Neural cell (in vitro differentiated cells): Measurements from ENCODE around the gene TSEN54. TPM values are rescaled to one million over a fixed set of nuclear protein-coding genes. Genes with fewer than 3 reads are reported as not detected.

Experiments used
- H2AFZ ChIP-seq: fragments of 200-600, 300-800 bp; sonication (generic), shearing (Covaris generic); 2 replicates; pipeline ENCODE4 v1.6.0; 2014; ENCODE audit warnings: low read depth, mild to moderate bottlenecking, antibody characterized with exemption, low read length, moderate library complexity
- H3F3A ChIP-seq: fragments of 200-600 bp; shearing (Covaris generic); 2 replicates; pipeline ENCODE4 v1.6.1; 2016; ENCODE audit warnings: mild to moderate bottlenecking, moderate library complexity, mixed read lengths, antibody characterized with exemption, low read length; ENCODE audit not compliant: insufficient read depth, poor library complexity, severe bottlenecking
- H3K27ac ChIP-seq: fragments of 200-600, 300-800 bp; sonication (generic), shearing (Covaris generic); 2 replicates; pipeline ENCODE4 v1.5.1; 2014; ENCODE audit warnings: mild to moderate bottlenecking, low read length, moderate library complexity
- H3K27me3 ChIP-seq: fragments of 300-800, 200-600 bp; sonication (generic), shearing (Covaris generic); 2 replicates; pipeline ENCODE4 v1.6.0; 2014; ENCODE audit warnings: mild to moderate bottlenecking, low read depth, low read length, moderate library complexity; ENCODE audit not compliant: insufficient read depth
- H3K36me3 ChIP-seq: fragments of 300-800, 200-600 bp; sonication (generic), shearing (Covaris generic); 2 replicates; pipeline ENCODE4 v1.5.1; 2014; ENCODE audit warnings: mild to moderate bottlenecking, antibody characterized with exemption, low read length, moderate library complexity; ENCODE audit not compliant: insufficient read depth
- H3K4me2 ChIP-seq: fragments of 300-800, 200-600 bp; sonication (generic), shearing (Covaris generic); 2 replicates; pipeline ENCODE4 v1.6.0; 2014; ENCODE audit warnings: mild to moderate bottlenecking, low read length
- H3K4me3 ChIP-seq: fragments of 300-800, 200-600 bp; sonication (generic), shearing (Covaris generic); 2 replicates; pipeline ENCODE4 v1.5.1; 2014; ENCODE audit warnings: mild to moderate bottlenecking, low read length, moderate library complexity
- H3K79me2 ChIP-seq: fragments of 200-600 bp; shearing (Covaris generic); replicated peaks from 2 replicates; pipeline ENCODE4 v1.6.0; 2014; ENCODE audit warnings: mild to moderate bottlenecking, low read length, moderate library complexity; ENCODE audit not compliant: insufficient read depth
- H3K9ac ChIP-seq: fragments of 300-800, 200-600 bp; sonication (generic), shearing (Covaris generic); 2 replicates; pipeline ENCODE4 v1.6.1; 2016; ENCODE audit warnings: mild to moderate bottlenecking, low read length, mixed read lengths
- H3K9me2 ChIP-seq: fragments of 200-600 bp; shearing (Covaris generic); 2 replicates; pipeline ENCODE4 v1.6.1; 2016; ENCODE audit warnings: mild to moderate bottlenecking, low read length, mixed read lengths; ENCODE audit not compliant: insufficient read depth
- H3K9me3 ChIP-seq: fragments of 200-600, 300-800 bp; sonication (generic), shearing (Covaris generic); 2 replicates; pipeline ENCODE4 v1.6.1; 2016; ENCODE audit warnings: mild to moderate bottlenecking, mixed run types, low read length, moderate library complexity, mixed read lengths
- H4K20me1 ChIP-seq: fragments of 200-600 bp; shearing (Covaris generic); 2 replicates; pipeline ENCODE4 v1.6.1; 2016; ENCODE audit warnings: mild to moderate bottlenecking, mixed run types; ENCODE audit not compliant: insufficient read depth
- EP300 ChIP-seq: fragments of 450-650 bp; conservative IDR thresholded peaks from 2 replicates; pipeline ENCODE4 v1.6.1; 2014; ENCODE audit warnings: antibody characterized with exemption, mild to moderate bottlenecking, moderate library complexity; ENCODE audit not compliant: poor library complexity, severe bottlenecking
- EZH2 ChIP-seq: fragments of 200-600, 300-800 bp; shearing (Covaris generic), sonication (generic); IDR thresholded peaks from 2 replicates; pipeline ENCODE4 v1.6.1; 2014; ENCODE audit warnings: antibody characterized with exemption, low read length, borderline replicate concordance, mild to moderate bottlenecking; ENCODE audit not compliant: insufficient read depth, poor library complexity, severe bottlenecking
- MXI1 ChIP-seq: fragments of 450-650 bp; conservative IDR thresholded peaks from 2 replicates; pipeline ENCODE4 v1.6.1; 2014; ENCODE audit warnings: antibody characterized with exemption, mild to moderate bottlenecking; ENCODE audit not compliant: poor library complexity, severe bottlenecking
- POLR2AphosphoS5 ChIP-seq: IDR thresholded peaks from 2 replicates; pipeline ENCODE4 v1.6.1; 2012
- RAD21 ChIP-seq: fragments of 450-650 bp; conservative IDR thresholded peaks from 2 replicates; pipeline ENCODE4 v1.6.1; 2014; ENCODE audit warnings: antibody characterized with exemption, mild to moderate bottlenecking, moderate library complexity
- SMC3 ChIP-seq: fragments of 450-650 bp; conservative IDR thresholded peaks from 2 replicates; pipeline ENCODE4 v1.6.1; 2014; ENCODE audit warnings: antibody characterized with exemption, mild to moderate bottlenecking, moderate library complexity; ENCODE audit not compliant: poor library complexity
- TAF1 ChIP-seq: IDR thresholded peaks from 2 replicates; pipeline ENCODE4 v1.6.1; 2012; ENCODE audit warnings: low read depth
- polyA plus RNA-seq: library from polyadenylated mRNA; depleted of rRNA; stranded (reverse); fragments of >200 nt; gene quantifications from 2 replicates; pipeline ENCODE4 v1.2.3, GENCODE V29; 2014
- TF ChIP-seq, protein P1 (sequence below): IDR thresholded peaks from 2 replicates; pipeline ENCODE4 v1.6.1; 2012; ENCODE audit warnings: borderline replicate concordance
- TF ChIP-seq, protein P2 (sequence below): fragments of 450-650 bp; IDR thresholded peaks from 2 replicates; pipeline ENCODE4 v1.5.1; 2014; ENCODE audit warnings: antibody characterized with exemption, mild to moderate bottlenecking, moderate library complexity; ENCODE audit not compliant: poor library complexity, severe bottlenecking

The TSEN54 gene
- polyA plus RNA-seq, 1 donor from 2014 or later: 32.2 TPM

DNA sequence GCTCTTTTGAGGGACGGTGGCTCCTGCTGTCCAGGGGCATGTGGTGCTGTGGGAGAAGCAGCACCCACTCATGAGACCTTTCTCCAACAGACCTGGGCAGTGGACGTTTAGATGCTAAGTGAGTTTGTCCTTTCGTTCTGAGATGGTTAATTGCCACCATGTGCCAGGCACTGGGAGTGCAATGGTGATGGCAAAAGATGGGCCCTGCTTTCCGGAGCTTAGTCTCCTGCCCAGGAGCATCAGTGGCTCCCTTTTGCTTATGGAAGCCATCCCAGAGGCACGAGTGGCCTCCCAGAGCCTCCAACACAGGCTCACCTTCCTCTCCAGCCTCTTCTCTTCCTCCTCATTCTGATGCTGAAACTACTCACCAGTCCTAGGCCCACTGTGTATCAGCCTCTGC, 29.4 kb upstream of the TSEN54 start:
- Histone ChIP-seq H3K9me3 (no peaks in the 10 kb centered on the region), H3K9ac (no peak overlapping the region), H3K27ac (no peak overlapping the region), H3K79me2 (no peaks in the 10 kb centered on the region), H3K4me3 (no peak overlapping the region), H3K27me3 (no peaks in the 10 kb centered on the region), H3K9me2 (no peaks in the 10 kb centered on the region), H3K4me2 (no peak overlapping the region), H3F3A (no peaks in the 10 kb centered on the region), H3K36me3 (no peaks in the 10 kb centered on the region), H2AFZ (no peak overlapping the region), H4K20me1 (no peaks in the 10 kb centered on the region)
- no peak for TF ChIP-seq POLR2AphosphoS5
- TF ChIP-seq MXI1: no peak
- no peak for TF ChIP-seq RAD21
- no peak for TF ChIP-seq SMC3
- TF ChIP-seq, protein P1, sequence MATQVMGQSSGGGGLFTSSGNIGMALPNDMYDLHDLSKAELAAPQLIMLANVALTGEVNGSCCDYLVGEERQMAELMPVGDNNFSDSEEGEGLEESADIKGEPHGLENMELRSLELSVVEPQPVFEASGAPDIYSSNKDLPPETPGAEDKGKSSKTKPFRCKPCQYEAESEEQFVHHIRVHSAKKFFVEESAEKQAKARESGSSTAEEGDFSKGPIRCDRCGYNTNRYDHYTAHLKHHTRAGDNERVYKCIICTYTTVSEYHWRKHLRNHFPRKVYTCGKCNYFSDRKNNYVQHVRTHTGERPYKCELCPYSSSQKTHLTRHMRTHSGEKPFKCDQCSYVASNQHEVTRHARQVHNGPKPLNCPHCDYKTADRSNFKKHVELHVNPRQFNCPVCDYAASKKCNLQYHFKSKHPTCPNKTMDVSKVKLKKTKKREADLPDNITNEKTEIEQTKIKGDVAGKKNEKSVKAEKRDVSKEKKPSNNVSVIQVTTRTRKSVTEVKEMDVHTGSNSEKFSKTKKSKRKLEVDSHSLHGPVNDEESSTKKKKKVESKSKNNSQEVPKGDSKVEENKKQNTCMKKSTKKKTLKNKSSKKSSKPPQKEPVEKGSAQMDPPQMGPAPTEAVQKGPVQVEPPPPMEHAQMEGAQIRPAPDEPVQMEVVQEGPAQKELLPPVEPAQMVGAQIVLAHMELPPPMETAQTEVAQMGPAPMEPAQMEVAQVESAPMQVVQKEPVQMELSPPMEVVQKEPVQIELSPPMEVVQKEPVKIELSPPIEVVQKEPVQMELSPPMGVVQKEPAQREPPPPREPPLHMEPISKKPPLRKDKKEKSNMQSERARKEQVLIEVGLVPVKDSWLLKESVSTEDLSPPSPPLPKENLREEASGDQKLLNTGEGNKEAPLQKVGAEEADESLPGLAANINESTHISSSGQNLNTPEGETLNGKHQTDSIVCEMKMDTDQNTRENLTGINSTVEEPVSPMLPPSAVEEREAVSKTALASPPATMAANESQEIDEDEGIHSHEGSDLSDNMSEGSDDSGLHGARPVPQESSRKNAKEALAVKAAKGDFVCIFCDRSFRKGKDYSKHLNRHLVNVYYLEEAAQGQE: no peak
- TF ChIP-seq TAF1: no peak
- TF ChIP-seq EP300: no peak
- TF ChIP-seq, protein P2, sequence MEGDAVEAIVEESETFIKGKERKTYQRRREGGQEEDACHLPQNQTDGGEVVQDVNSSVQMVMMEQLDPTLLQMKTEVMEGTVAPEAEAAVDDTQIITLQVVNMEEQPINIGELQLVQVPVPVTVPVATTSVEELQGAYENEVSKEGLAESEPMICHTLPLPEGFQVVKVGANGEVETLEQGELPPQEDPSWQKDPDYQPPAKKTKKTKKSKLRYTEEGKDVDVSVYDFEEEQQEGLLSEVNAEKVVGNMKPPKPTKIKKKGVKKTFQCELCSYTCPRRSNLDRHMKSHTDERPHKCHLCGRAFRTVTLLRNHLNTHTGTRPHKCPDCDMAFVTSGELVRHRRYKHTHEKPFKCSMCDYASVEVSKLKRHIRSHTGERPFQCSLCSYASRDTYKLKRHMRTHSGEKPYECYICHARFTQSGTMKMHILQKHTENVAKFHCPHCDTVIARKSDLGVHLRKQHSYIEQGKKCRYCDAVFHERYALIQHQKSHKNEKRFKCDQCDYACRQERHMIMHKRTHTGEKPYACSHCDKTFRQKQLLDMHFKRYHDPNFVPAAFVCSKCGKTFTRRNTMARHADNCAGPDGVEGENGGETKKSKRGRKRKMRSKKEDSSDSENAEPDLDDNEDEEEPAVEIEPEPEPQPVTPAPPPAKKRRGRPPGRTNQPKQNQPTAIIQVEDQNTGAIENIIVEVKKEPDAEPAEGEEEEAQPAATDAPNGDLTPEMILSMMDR: no peak
- no peak for TF ChIP-seq EZH2

DNA sequence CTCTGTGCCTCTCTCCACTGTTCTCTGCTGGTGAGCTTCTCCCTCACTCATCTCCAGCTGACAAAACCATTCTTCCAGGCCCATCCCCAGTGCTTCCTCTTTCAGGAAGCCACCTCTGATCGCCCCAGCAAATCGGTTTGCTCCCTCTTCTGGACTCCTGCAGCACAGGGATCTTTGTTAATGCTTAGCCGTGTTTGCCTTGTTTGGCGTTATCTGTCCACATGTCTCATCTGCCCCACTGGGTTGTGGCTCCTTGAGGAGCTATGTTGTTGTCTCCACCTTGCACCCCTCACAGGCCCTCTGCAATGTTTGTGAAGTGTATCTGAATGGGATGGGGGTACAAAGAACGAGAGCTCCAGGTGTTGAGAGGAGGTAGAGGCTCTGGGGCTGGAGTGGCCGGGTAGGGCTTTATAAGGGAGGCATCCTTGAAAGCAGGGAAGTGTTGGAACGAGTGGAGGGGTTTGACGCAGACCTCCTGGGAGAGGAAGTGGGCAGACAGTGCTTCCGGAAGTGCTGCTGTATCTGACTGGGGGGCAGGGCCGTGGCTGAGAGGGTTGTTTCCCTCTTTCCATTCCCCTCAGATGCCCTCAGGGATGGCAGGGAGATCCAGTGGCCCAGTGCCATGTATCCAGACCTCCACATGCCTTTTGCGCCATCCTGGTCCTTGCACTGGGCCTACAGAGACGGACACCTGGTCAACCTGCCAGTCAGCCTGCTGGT, 28.8 kb upstream of the TSEN54 start:
- no peaks in the 10 kb centered on the region for H3K36me3 ChIP-seq

More for the DNA sequence above, 28.8 kb upstream of the TSEN54 start:
- Histone ChIP-seq H3K79me2 (no peaks in the 10 kb centered on the region), H3K9ac (no peak overlapping the region), H3K4me2 (no peak overlapping the region), H3K27ac (no peak overlapping the region), H2AFZ (no peak overlapping the region), H3K27me3 (no peaks in the 10 kb centered on the region), H3F3A (no peaks in the 10 kb centered on the region), H4K20me1 (no peaks in the 10 kb centered on the region), H3K9me2 (no peaks in the 10 kb centered on the region), H3K4me3 (no peak overlapping the region), H3K9me3 (no peaks in the 10 kb centered on the region)
- TF ChIP-seq, protein P2: no peak
- TF ChIP-seq POLR2AphosphoS5 (no peak), EP300 (no peak), SMC3 (no peak), MXI1 (no peak), TAF1 (no peak), RAD21 (no peak), EZH2 (no peak)
- TF ChIP-seq, protein P1: no peak
